Stimulated activated CD8-positive, alpha-beta memory T cell treated with anti-CD3 and anti-CD28 coated beads, Interleukin-12 subunit alpha, Interleukin-12 subunit beta, amount 100 ng/mL, for 4 hours (primary cell): ENCODE results near the gene KLHL17.
A peak's percentile ranks its signal among the peaks of the same experiment; 100 is the strongest.

ENCODE experiments used
- DNase-seq: peaks from one replicate; pipeline ENCODE4 v3.0.0-alpha.2; 2020; ENCODE audit warnings: low read depth

The KLHL17 gene

DNA sequence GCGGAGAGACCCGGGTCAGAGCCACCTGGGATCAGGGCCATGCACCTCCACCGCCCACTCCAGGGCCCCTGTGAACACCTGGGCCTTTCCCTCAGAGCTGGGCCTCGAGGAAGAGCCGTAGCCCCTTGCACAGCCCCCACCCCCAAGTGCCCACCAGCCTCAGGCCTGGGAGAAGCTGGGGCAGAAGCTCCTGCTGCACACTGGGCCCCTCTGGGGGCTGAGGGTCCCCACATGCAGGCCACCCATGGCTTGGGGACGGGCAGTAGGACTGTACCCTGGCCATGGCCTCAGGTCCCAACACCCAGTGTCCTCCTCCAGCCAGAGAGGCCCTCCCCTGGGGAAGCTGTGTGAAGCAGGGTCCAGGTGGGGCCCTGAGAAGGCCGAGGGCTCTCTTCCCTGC, 7.8 kb upstream of the KLHL17 start:
- DNase-seq = no peak

GRCh38 chr1:953524-954320, 6.7 kb upstream of the KLHL17 start:
- DNase-seq = no peak

DNA sequence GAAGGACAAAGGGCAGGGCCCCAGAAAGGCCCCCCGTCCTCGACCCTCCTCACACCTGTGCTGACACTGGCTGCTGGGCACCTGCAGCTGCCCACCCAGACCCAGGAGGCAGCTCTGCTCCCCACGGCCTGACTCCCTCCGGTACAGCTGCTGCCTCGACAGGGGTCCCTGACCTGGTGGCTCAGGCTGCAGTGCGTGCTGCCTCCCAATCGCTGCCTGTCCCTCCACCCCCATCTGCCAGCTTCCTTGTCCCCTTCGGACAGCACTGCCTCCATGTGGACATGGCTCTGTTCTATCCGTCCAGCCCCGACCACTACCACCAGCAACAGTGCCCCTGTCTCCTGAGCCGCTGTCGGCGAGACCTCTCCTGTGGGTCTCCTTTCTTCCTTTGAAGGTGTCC, 5.5 kb upstream of the KLHL17 start:
- no peak for DNase-seq

GRCh38 chr1:955474-955873, 4.9 kb upstream of the KLHL17 start:
- no peak for DNase-seq

DNA sequence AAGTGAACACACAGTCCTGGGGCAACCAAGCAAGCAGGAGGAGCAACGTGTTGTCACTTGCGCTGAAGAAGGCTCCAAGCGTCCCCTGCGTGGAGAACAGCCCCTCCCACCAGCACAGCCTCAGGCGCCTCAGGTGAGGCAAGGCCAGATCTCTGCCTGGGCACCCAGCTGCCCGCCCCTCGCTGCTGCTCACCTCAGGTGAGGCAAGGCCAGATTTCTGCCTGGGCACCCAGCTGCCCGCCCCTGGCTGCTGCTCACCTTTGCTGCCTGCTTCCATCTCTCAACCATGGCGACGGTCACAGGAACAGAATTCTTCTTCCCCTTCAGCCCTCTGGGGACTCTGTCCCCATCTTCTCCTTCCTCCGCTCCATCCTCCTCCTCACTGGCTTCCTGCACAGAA, 3.7 kb upstream of the KLHL17 start:
- DNase-seq = no peak

- DNase-seq = peak; percentile 97
Measured at GRCh38 chr1:958823-959730, 1.3 kb upstream of the KLHL17 start, which contains the start of gene NOC2L. NOC2L (minus strand) TSS chr1:959256; CDS start chr1:959240, 16 bp downstream.

- no peak for DNase-seq
Measured at GRCh38 chr1:959731-960362, 537 bp upstream of the KLHL17 start.

DNA sequence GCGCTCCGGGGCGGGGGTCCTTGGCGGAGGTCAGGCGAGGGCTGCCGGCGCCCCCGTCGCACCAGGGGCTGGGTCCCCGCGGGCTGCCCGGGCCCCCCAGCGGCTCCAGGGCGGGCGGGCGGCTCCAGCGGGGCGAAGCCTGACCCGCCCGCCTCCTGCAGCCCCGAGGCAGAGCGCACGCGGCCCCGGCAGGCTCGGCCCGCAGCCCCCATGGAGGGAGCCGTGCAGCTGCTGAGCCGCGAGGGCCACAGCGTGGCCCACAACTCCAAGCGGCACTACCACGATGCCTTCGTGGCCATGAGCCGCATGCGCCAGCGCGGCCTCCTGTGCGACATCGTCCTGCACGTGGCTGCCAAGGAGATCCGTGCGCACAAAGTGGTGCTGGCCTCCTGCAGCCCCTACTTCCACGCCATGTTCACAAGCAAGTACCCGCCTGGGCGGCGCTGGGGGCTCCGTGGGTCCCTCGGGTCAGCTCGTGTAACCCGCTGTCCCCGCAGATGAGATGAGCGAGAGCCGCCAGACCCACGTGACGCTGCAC, 817 bp downstream of the KLHL17 start:
- DNase-seq = no peak

GRCh38 chr1:962381-963300, 2.3 kb downstream of the KLHL17 start:
- no peak for DNase-seq

DNA sequence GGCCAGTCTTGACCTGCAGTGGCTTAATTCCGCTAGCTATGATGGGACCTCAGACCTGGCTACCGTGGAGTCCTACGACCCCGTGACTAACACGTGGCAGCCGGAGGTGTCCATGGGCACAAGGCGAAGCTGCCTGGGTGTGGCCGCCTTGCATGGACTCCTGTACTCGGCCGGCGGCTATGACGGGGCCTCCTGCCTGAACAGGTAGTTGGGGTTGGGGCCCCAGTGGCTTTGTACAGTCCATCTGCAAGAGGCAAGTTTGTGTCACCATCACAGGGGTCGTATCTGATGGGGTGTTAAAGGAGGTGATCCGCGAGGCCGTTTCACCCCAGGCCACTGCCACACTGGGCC, 2.9 kb downstream of the KLHL17 start:
- DNase-seq = no peak

- DNase-seq = no peak
Measured at GRCh38 chr1:963746-964525, 3.6 kb downstream of the KLHL17 start.

DNA sequence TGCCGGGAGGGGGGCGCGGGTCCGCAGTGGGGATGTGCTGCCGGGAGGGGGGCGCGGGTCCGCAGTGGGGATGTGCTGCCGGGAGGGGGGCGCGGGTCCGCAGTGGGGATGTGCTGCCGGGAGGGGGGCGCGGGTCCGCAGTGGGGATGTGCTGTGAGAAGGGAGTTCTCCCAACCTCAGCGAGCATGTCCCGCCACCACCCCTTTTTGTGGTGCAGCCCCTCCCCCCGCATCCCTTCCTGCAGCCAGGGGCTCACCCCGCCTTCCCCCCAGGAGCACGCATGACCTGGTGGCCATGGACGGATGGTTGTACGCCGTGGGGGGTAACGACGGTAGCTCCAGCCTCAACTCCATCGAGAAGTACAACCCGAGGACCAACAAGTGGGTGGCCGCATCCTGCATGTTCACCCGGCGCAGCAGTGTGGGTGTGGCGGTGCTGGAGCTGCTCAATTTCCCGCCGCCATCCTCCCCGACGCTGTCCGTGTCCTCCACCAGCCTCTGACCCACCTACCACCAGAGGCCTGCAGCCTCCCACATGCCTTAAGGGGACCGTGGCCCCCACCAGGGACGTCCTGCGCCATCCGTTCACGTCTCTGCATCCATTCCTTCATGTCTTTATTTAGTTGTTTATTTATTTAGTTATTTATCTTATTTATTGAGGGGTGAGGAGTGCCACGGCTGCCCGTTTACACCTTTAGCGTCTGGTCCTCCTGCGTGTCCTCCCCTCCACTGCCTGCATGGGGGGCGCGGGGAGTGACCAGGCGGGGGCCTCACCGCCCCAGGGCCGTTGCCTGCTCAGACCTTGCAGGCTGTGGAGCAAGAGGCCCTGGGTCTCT, 4.5 kb downstream of the KLHL17 start:
- DNase-seq = no peak

- no peak for DNase-seq
Measured at GRCh38 chr1:965526-966134, 5.2 kb downstream of the KLHL17 start.

DNA sequence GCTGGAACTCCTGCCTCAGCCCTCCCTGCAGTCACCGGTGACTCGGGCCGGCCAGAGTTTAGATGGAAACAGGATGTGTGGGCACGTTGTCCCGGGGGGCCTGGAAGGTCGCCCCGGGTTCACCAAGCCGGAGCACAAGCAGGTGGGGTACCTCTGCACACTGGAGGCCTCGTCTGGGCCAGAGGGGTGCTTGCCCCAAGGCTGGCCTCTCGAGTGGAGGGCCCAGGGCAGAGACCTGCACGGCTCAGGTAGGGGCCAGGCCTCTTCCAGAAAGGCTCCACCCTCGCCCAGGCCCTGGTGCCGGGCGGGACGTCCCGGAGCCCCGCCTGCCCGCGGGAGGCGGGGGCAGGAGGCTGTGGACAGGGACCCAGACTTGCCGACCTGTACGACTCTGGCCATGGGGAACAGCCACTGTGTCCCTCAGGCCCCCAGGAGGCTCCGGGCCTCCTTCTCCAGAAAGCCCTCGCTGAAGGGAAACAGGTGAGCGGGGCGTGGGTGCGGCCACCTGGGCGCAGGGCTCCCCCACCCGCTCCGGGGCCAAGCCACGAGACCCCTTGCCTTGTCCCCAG, 5.8 kb downstream of the KLHL17 start, which contains the start of gene PLEKHN1:
Gene PLEKHN1 (plus strand): TSS at position 348 of the 569 bp plus-strand sequence. CDS start 50 bp downstream, at position 398.
- DNase-seq = no peak

DNA sequence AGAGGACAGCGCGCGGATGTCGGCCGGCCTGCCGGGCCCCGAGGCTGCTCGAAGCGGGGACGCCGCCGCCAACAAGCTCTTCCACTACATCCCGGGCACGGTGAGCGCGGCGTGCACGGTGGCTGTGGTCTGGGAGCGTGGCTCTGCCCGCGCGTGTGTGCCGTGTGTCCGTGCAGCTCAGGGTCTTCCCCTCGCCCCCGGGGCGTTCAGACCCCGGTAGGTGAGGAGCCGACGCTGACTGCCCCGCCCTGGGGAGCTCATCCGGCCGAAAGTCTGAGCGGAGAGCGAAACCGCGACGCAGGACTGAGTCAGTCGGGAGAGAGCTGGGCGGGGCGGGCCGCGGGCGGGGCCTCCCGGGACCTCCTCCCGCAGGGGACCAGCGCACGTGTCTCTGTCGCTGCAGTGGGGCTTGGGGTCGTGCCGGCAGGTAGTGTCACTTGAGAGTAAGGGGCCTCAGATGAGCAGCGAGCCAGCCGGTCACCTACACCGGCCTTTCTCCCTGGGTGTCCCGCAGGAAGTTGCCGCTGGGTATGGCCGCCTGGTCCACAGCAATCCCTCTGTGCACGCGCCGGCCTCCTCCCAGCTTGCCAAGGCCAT, 6.4 kb downstream of the KLHL17 start:
- peak; percentile 75 for DNase-seq

GRCh38 chr1:967466-968343, 7.3 kb downstream of the KLHL17 start:
- DNase-seq = no peak

DNA sequence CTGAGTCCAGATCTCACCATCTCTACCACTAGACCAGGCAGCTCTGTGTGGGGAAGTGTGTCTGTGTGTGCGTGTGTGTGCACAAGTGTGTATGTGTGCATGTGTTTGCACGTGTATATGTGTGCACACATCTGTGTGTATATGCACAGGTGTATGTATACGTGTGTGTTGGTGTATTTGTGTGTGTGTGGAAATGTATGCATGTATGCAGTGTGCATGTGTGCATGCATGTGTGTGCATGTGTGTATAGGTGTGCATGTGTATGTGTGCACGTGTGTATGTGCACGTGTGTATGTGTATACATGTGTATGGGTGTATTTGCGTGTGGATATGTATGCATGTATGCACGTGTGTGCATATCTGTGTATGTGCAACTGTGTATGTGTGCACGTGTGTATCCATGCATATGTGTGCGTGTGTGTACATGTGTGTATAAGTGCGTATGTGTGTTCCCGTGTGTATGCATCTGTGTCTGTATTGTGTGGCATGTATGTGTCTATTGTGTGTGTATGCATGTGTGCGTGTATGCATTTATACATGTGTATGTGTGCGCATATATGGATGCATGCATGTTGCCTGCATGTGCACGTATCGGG, 9.0 kb downstream of the KLHL17 start:
- no peak for DNase-seq
